K562 (cell line): ENCODE results near the gene TTN. TPM values are rescaled to one million over a fixed set of nuclear protein-coding genes. Genes with fewer than 3 reads are reported as not detected.

Experiments used
- ESRRA ChIP-seq: fragments of 450-650 bp; IDR thresholded peaks from 2 replicates; pipeline ENCODE4 v1.6.1; 2014; ENCODE audit warnings: low read depth, mild to moderate bottlenecking, moderate library complexity, borderline replicate concordance
- GTF2E2 ChIP-seq: fragments of 200-800 bp; sonication (Bioruptor generic); IDR thresholded peaks from 2 replicates; pipeline ENCODE4 v1.6.1; 2016; ENCODE audit warnings: missing genetic modification characterization, missing compliant biosample characterization
- HEY1 ChIP-seq: fragments of 250-450 bp; sonication (Bioruptor Pico); IDR thresholded peaks from 2 replicates; pipeline ENCODE4 v1.5.0; 2020; ENCODE audit warnings: mild to moderate bottlenecking, moderate library complexity, borderline replicate concordance
- POLR2A ChIP-seq: fragments of 450-650 bp; conservative IDR thresholded peaks from 2 replicates; pipeline ENCODE4 v1.6.1; 2016
- SFPQ ChIP-seq: fragments of 200-400 bp; formaldehyde crosslinking; IDR thresholded peaks from 2 replicates; pipeline ENCODE4 v1.6.1; 2017; ENCODE audit warnings: mild to moderate bottlenecking, low read depth, low read length, moderate library complexity
- TCF15 ChIP-seq: fragments of 250-450 bp; sonication (Bioruptor Pico); IDR thresholded peaks from 2 replicates; pipeline ENCODE4 v1.8.0; 2022; ENCODE audit warnings: moderate library complexity, mild to moderate bottlenecking, inconsistent platforms
- TRIM25 ChIP-seq: fragments of 450-650 bp; IDR thresholded peaks from 2 replicates; pipeline ENCODE4 v1.7.0; 2016; ENCODE audit warnings: borderline replicate concordance
- UBTF ChIP-seq, 2 experiments: IDR thresholded peaks; 2 replicates each; pipeline ENCODE4 v1.6.1; 2012; ENCODE audit warnings: improper control_type of control experiment in 2 of 2, low read depth in 2 of 2, low read length in 2 of 2, borderline replicate concordance in 1 of 2
- YY1 ChIP-seq, 3 experiments: IDR thresholded peaks; 2 replicates each; pipeline ENCODE4 v1.6.1; 2011; ENCODE audit warnings: low read length in 2 of 3, mild to moderate bottlenecking in 2 of 3, moderate library complexity in 2 of 3, borderline replicate concordance in 1 of 3, control low read depth in 1 of 3, low read depth in 1 of 3; ENCODE audit not compliant: insufficient read depth in 3 of 3, insufficient replicate concordance in 2 of 3, control insufficient read depth in 1 of 3, insufficient read length in 1 of 3; ENCODE audit errors: extremely low read depth in 1 of 3
- ZBTB43 ChIP-seq: sonication (generic); formaldehyde crosslinking; IDR thresholded peaks from 2 replicates; pipeline ENCODE4 v1.8.0; 2023; ENCODE audit warnings: mild to moderate bottlenecking, missing genetic modification reagents
- ZEB2 ChIP-seq: fragments of 450-650 bp; IDR thresholded peaks from 2 replicates; pipeline ENCODE4 v1.6.1; 2016
- ZFP36 ChIP-seq: fragments of 150-350 bp; IDR thresholded peaks from 2 replicates; pipeline ENCODE4 v1.6.1; 2018; ENCODE audit warnings: low read length, low read depth; ENCODE audit not compliant: partially characterized antibody
- ZNF507 ChIP-seq: conservative IDR thresholded peaks from 2 replicates; pipeline ENCODE4 v1.6.1; 2017; ENCODE audit warnings: missing genetic modification characterization, missing compliant biosample characterization
- polyA plus RNA-seq, 8 experiments: library from polyadenylated mRNA; depleted of rRNA in 4 of 8; stranded (reverse) in 5 of 8; unstranded in 3 of 8; fragments of >200 nt; fragmentation: Nextera tagmentation in 2 of 8; fragmentation: Illumina TruSeq in 1 of 8; extraction: Ambion mirVana in 2 of 8; extraction: Trizol in 1 of 8; gene quantifications; 2 replicates each; pipeline versions ENCODE4 v1.2.1 to v1.2.3, GENCODE V29; 2011 to 2014; ENCODE audit warnings: inconsistent platforms in 1 of 8, missing spikeins in 1 of 8
- total RNA-seq, 7 experiments: library from RNA; depleted of rRNA in 6 of 7; stranded (reverse); fragments of >200 nt in 6 of 7; fragmentation: Illumina TruSeq in 2 of 7; extraction: Trizol in 2 of 7; gene quantifications; 2 replicates each; pipeline versions ENCODE4 v1.2.1 to v1.2.3, GENCODE V29; 2011 to 2021; ENCODE audit warnings: low replicate concordance in 1 of 7

Gene TTN
- total and polyA plus RNA-seq, 9 of the 15 experiments (the other 6 are each of a cell fraction or from before 2014, with no cell fraction given) = under 0.01 to 0.20 (median 0.04) TPM; not detected in 1

- TF ChIP-seq SFPQ (no peak), ZNF507 (no peak), ZFP36 (no peak), ESRRA (peak; percentile 45; the same call in 1 of the 2 replicates), GTF2E2 (tag) (peak; percentile 62; the same call in 1 of the 2 replicates), TCF15 (CRISPR knock-in tag) (no peak), HEY1 (CRISPR knock-in tag) (no peak), UBTF (IDR thresholded peaks at IDR 0.05; ENCODE audit: borderline replicate concordance in 1 of 2, low read depth in 2 of 2, low read length in 2 of 2) (peak in 1 of 2 experiments; percentile 86; a peak in 2 of 4 replicates), POLR2A (peak; percentile 81), ZBTB43 (no peak), ZEB2 (no peak), TRIM25 (no peak), YY1 (IDR thresholded peaks at IDR 0.05; ENCODE audit: borderline replicate concordance in 1 of 3, control insufficient read depth in 1 of 3, extremely low read depth in 1 of 3, insufficient read depth in 3 of 3, insufficient read length in 1 of 3, insufficient replicate concordance in 2 of 3, low read depth in 1 of 3, low read length in 2 of 3) (peak in 2 of 3 experiments; percentile 43 to 58)
These were observed 326.7 kb downstream of the TTN start, which contains the start of gene PLEKHA3 (continued) for GRCh38 chr2:178480227-178481181.
